HG02763 (cell line): ENCODE results near the gene XPNPEP2.
A peak's percentile ranks its signal among the peaks of the same experiment; 100 is the strongest.

ENCODE experiments used
- ATAC-seq: cut with Tn5 transposase; IDR thresholded peaks from one replicate; pipeline ENCODE4 v1.9.1; 2021; ENCODE audit warnings: mild to moderate bottlenecking, moderate library complexity; ENCODE audit not compliant: unreplicated experiment

XPNPEP2 gene

GRCh38 chrX:129749069-129749468 is 10.3 kb downstream of the XPNPEP2 start:
- ATAC-seq: no peak

- no peak for ATAC-seq
Observed at GRCh38 chrX:129750971-129751370, 12.2 kb downstream of the XPNPEP2 start.

DNA sequence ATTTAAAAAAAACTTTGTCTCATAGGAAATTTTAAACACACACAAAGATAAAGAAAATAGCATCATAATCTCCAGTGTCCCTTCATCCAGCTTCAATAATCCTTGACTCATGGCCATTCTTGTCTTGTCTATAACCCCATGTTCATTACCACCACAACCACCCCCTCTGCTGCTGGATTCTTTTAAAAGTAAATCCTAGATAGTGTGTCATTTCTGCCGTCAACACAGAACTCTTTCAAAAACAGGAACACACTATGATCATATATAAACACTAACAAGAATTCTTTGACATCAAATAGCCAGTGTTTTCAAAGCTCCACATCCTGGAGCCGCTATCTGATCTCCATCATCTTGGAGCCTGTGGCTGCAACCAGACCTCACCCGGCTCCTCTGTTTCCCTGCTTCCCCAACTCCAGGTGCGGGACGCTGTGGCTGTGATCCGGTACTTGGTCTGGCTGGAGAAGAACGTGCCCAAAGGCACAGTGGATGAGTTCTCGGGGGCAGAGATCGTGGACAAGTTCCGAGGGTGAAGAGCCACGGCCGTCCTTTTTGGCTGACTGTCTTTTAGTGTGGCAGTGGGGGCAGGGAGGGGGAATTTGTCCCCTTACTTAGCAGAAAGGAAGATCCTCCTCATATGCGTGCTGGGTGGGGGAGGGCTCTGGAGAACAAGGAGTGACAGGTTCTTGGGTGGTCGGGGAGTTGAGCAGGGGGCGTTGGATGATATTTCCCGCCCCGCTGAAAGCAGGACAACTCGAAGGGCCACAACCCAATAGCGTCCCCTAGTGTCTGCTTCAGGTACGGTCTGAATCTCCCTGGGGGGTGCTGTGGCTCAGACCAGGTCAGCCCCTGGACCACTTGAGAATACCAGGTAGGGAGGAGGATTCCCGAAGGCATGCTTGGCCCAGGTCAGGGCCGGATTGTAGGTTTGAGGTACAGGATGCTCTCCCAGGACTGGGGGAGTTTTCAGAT is 15.6 kb downstream of the XPNPEP2 start:
- ATAC-seq: no peak

- ATAC-seq: no peak
Observed at GRCh38 chrX:129755779-129756650, 17.2 kb downstream of the XPNPEP2 start.

GRCh38 chrX:129759576-129760061 is 20.8 kb downstream of the XPNPEP2 start:
- ATAC-seq: no peak

- no peak for ATAC-seq
Observed at GRCh38 chrX:129760155-129760554, 21.4 kb downstream of the XPNPEP2 start.

DNA sequence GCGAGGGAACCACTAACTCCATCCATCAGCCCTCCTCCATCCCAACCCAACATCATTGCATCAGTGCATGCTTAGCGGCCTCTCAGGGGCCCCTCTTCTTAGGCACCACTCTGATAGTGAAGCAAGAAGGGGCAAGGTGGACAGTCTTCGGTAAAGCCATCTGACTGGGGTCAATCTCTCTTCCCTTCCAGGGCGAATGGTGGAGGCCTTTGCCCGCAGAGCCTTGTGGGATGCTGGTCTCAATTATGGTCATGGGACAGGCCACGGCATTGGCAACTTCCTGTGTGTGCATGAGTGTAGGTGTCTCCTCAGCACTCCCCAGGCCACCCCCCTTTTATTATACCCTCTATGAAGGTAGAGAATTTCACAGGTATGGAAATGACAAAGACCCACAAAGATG is 22.2 kb downstream of the XPNPEP2 start:
- no peak for ATAC-seq

DNA sequence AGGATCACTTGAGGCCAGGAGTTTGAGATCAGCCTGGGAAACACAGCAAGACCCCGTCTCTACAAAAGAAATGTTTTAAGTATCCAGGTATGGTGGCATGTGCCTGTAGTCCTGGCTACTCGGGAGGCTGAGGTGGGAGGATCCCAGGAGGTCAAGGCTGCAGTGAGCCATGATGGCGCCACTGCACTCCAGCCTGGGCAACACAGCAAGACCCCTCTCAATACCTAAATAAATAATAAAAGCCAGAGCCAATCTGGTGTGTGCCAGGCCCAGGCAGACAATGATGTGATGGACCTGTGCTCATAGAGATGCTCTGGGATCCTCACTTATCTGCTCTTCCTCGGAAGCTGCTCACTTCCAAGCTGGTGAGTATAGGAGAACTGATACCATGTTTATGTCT is 22.8 kb downstream of the XPNPEP2 start:
- ATAC-seq: no peak

GRCh38 chrX:129762448-129762847 is 23.7 kb downstream of the XPNPEP2 start:
- ATAC-seq: no peak

DNA sequence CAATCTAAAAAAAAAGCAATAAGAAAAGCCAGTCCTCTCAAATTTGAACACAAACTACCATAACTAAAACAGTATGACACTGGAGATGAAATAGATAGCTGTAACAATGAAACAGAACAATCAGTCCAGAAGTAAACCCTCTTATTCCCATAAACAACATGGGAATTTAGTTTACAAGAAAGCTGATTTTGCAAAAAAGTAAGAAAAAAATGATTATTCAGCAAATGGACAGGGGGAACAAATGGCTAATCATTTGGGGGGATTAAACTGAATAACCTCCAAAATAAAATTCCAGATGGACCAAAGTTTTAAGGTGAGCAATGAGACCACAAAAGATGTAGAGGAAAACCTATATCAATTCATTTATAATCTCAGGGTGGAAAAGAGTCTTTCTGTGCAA is 24.9 kb downstream of the XPNPEP2 start:
- no peak for ATAC-seq

DNA sequence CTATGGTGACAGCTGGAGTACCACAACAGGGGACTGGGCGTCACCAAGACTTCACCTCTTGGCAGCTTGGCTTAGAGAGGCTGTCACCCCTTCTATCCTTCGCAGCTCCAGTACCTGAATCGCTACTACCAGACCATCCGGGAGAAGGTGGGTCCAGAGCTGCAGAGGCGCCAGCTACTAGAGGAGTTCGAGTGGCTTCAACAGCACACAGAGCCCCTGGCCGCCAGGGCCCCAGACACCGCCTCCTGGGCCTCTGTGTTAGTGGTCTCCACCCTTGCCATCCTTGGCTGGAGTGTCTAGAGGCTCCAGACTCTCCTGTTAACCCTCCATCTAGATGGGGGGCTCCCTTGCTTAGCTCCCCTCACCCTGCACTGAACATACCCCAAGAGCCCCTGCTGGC is 29.4 kb downstream of the XPNPEP2 start:
- ATAC-seq: no peak

DNA sequence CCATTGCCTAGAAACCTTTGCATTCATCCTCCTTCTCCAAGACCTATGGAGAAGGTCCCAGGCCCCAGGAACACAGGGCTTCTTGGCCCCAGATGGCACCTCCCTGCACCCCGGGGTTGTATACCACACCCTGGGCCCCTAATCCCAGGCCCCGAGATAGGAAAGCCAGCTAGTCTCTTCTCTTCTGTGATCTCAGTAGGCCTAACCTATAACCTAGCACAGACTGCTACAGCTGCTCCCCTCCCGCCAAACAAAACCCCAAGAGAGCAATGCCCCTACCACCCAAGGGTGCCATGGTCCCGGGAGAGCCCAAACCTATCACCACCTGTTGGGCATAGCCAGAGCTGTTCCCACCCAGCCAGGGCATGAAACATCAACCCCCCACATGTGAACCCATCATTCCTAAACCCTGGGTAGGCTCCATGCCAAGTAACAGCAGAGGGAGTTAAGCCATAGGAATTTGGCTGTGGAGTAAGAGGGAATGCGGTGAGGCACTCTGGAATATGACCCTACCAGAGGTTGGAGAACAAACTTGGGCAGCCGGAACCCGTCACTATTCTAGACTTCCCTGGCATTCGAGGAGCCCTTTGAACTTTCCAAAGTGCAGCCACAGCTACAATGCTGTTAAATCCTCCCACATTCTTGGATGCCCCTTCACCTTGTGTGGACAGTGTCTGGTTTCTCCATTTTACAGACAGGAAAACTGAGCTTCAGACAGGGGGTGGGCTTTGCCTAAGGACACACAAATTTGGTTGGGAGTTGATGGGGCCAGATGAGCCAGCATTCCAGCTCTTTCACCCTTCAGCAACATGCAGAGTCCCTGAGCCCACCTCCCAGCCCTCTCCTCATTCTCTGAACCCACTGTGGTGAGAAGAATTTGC is 30.0 kb downstream of the XPNPEP2 start:
- ATAC-seq: no peak

DNA sequence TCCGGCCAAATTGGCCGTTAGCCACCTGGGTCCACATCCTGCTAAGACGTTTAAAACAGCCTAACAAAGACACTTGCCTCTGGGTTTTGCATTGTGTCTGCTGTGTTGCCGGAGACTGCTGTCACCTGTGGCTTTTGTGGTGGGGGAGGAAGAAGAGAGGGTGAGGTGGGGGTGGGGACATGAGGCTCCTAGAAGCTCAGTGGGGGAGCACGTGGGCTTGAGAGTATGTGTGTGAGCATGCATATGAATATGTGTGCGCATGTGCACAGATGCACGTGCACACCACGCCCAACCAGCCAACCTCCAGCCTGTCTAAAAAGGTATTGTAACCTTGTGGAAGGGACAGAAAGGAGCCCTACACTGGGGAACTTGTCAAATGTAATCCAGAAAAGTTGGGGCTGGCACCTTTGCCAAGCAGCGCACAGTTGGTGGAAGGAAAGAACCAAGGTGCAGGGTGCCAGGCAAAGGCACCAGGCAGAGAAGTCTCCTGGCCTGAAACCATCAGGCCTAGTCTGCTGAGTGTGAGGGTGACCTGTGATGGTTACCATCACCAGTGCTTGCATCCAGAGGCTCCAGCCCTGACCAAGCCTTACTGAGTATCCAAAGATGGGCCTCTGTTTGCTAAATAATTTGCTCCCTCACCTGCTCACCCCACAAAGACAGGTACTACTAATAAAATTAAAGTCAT is 30.8 kb downstream of the XPNPEP2 start:
- peak; percentile 38 for ATAC-seq

- ATAC-seq: no peak
Observed at GRCh38 chrX:129771266-129771995, 32.7 kb downstream of the XPNPEP2 start.

GRCh38 chrX:129772796-129773431 is 34.1 kb downstream of the XPNPEP2 start:
- ATAC-seq: peak; percentile 75

GRCh38 chrX:129773649-129774458 is 35.1 kb downstream of the XPNPEP2 start:
- ATAC-seq: no peak

DNA sequence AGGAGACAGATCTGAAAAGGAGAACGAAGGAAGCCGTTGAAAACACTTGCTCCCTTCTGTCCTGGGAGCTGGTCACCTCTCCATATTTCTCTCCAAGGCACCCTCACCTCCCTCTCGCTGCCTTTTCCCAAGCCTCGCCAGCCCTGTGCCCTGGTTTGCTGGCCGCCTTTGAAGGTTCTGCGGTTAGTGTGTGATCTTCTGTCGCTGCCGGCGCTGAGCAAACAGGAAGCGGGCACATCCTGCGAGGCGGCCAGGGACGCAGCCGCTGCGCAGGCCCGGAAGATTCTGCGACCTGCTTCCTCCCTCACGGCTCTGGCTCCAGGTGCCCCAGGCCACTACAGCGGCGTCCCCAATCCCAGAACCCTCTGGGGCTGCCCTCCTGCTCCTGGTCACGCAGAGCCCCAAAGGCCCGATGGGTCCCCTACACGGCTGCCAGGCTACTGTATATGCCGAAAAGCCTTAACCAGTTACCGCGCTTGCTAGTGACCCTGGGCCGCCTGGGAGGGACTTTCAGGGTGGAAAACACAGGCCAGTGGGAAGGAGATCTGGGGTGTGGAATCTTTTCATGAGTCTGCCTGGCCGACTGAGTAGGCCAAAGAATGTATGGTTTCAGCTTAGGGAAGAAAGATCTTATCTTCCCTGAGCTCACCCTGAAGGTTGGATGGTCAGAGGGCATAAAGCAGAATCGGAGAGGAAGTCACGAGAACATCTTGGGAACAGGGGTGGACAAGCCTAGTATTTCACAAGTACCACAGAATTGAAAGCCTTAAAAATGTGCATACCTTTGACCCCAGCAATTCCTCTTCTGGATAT is 38.6 kb downstream of the XPNPEP2 start:
- peak; percentile 29 for ATAC-seq
